NCI-H345 (cell line): ENCODE data around the gene SYNDIG1L.

Experiments used
- DNase-seq: peaks from one replicate; lab custom pipeline; 2025; lab: John Stamatoyannopoulos, UW

The SYNDIG1L gene

DNA sequence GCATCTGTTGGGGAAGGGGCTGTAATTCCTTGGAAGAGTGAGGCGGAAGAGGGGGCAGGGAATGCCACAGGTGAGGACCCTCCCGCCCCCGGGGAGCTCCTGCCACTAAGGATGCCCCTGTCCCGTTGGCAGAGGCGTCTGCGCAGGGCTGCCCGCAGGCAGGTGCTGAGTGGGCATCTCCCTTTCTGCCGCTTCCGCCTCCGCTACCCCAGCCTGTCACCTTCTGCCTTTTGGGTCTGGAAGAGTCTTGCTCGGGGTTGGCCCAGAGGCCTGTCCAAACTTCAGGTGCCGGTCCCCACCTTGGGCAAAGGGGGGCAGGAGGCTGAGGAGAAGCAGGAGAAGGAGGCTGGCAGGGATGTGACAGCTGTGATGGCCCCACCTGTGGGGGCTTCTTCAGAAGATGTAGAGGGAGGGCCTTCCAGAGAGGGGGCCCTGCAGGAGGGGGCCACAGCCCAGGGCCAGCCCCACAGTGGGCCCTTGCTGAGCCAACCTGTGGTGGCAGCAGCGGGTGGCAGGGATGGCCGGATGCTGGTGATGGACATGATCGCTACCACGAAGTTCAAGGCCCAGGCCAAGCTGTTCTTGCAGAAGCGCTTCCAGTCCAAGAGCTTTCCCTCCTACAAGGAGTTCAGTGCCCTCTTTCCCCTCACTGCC is 67.7 kb downstream of the SYNDIG1L start:
- no peak for DNase-seq

DNA sequence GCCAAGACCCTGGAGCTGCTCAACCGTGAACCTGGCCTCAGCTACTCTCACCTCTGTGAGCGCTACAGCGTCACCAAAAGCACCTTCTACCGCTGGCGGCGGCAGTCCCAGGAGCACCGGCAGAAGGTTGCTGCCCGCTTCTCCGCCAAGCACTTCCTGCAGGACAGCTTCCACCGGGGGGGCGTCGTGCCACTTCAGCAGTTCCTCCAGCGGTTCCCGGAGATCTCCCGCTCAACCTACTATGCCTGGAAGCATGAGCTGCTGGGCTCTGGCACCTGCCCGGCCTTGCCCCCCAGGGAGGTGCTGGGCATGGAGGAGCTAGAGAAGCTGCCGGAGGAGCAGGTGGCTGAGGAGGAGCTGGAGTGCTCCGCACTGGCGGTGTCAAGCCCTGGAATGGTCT is 68.4 kb downstream of the SYNDIG1L start:
- DNase-seq = no peak

DNA sequence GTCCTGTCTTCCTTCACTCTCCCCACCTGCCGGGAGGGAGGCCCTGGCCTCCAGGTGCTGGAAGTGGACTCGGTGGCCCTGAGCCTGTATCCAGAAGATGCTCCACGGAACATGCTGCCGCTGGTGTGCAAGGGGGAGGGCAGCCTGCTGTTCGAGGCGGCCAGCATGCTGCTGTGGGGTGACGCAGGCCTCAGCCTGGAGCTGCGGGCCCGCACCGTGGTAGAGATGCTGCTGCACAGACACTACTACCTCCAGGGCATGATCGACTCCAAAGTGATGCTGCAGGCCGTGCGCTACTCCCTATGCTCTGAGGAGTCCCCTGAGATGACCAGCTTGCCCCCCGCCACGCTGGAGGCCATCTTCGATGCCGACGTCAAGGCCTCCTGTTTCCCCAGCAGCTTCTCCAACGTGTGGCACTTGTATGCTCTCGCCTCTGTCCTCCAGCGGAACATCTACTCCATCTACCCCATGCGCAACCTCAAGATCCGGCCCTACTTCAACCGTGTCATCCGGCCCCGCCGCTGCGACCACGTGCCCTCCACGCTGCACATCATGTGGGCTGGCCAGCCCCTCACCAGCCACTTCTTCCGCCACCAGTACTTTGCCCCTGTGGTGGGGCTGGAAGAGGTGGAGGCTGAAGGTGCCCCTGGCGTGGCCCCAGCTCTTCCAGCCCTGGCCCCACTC is 69.0 kb downstream of the SYNDIG1L start:
- no peak for DNase-seq
